ENCODE results near the gene IRAK2. TPM values are rescaled to one million over a fixed set of nuclear protein-coding genes. Genes with fewer than 3 reads are reported as not detected.

IRAK2 gene
- total RNA-seq, 1 donor: 4.8 TPM

GRCh38 chr3:10187290-10187876, 22.7 kb downstream of the IRAK2 start:
- no peak for DNase-seq (ENCODE audit: low read depth in 2 of 3, low spot score in 2 of 3)

- DNase-seq (ENCODE audit: low read depth in 2 of 3, low spot score in 2 of 3): no peak
Measured at GRCh38 chr3:10187944-10188343, 23.2 kb downstream of the IRAK2 start.

GRCh38 chr3:10188804-10189556, 24.3 kb downstream of the IRAK2 start:
- no peak for DNase-seq (ENCODE audit: low read depth in 2 of 3, low spot score in 2 of 3)

- DNase-seq (ENCODE audit: low read depth in 2 of 3, low spot score in 2 of 3): peak in 2 of 3 donors; percentile 89 to 96
Measured at GRCh38 chr3:10189557-10190354, 25.0 kb downstream of the IRAK2 start.

- DNase-seq (ENCODE audit: low read depth in 2 of 3, low spot score in 2 of 3): no peak
Measured at GRCh38 chr3:10192953-10193691, 28.4 kb downstream of the IRAK2 start.

- no peak for DNase-seq (ENCODE audit: low read depth in 2 of 3, low spot score in 2 of 3)
Measured at GRCh38 chr3:10193692-10194327, 29.1 kb downstream of the IRAK2 start.

- no peak for DNase-seq (ENCODE audit: low read depth in 2 of 3, low spot score in 2 of 3)
Measured at GRCh38 chr3:10194328-10195071, 29.8 kb downstream of the IRAK2 start.

GRCh38 chr3:10195366-10196089, 30.8 kb downstream of the IRAK2 start:
- no peak for DNase-seq (ENCODE audit: low read depth in 2 of 3, low spot score in 2 of 3)

GRCh38 chr3:10196389-10197052, 31.8 kb downstream of the IRAK2 start:
- DNase-seq (ENCODE audit: low read depth in 2 of 3, low spot score in 2 of 3): no peak

GRCh38 chr3:10198226-10198625, 33.5 kb downstream of the IRAK2 start:
- no peak for DNase-seq (ENCODE audit: low read depth in 2 of 3, low spot score in 2 of 3)

GRCh38 chr3:10198761-10199649, 34.3 kb downstream of the IRAK2 start:
- peak; percentile 55 to 78 (median 69) for DNase-seq (ENCODE audit: low read depth in 2 of 3, low spot score in 2 of 3)

DNA sequence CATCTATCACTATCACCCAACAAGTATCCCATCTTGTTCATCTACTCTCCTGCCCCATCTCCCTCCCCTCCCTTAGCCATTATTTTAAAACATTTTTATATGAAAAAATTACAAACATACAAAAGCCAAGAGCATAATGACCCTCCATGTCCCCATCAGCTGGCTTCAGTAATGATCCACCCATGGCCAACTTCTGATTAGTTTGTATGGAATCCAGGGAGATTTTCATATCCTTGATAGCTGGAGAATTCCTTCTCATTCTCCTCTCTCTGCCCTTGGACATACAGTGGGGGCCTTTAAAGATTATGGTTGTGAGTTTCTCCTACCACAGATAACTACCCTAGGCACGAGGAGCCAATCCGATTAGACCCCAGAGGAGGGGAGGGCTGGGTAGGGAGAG, 40.2 kb downstream of the IRAK2 start:
- DNase-seq (ENCODE audit: low read depth in 2 of 3, low spot score in 2 of 3): no peak

DNA sequence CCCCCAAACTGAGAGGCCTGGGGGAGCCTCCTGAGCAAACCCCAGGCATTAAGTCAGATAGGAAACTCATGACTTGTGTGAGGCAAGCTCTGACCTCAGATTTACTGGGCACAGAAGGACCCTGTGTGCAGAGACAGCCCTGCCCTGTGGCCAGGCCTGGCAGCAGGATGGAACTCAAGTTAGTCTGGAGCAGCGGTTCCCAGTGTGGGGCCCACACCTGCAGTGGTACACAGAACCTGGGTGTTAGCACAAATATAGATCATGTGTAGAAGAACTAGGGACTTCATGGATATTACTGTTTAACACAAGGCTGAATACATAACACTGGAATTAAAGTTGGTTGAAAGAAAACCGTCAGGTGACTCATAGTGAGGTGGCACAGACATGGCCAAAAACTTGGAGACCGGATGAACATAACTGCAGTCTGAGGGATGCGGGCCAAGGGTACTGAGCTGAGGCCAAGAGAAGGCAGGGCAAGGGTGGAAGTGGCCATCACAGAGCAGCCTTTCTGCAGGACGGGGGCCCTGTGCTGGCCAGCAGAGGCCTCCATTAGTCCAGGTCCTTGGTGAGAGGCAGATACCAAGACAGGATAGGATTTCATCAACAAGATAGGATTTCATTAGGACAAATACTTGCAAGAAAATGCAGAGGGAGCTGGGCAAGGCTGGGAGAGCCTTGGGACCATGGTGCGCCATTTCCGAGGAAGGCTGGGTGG, 40.9 kb downstream of the IRAK2 start:
- no peak for DNase-seq (ENCODE audit: low read depth in 2 of 3, low spot score in 2 of 3)

DNA sequence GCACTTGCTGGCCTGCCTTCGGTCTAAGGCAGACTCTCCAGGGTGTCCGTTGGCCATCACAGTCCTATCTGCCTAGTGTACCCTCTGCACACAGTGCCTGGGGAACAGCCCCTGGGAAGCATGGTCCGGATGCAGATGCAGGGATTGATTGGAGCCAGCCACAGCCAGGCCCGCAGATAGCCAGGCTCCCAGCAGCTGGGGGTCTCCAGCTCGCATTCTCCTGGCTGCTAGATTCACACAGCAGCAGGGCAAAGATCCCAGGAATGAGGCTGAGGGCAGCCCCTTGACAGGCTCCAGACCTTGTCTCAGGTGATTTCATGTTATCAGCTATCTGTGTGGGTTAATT, 41.4 kb downstream of the IRAK2 start:
- no peak for DNase-seq (ENCODE audit: low read depth in 2 of 3, low spot score in 2 of 3)

DNA sequence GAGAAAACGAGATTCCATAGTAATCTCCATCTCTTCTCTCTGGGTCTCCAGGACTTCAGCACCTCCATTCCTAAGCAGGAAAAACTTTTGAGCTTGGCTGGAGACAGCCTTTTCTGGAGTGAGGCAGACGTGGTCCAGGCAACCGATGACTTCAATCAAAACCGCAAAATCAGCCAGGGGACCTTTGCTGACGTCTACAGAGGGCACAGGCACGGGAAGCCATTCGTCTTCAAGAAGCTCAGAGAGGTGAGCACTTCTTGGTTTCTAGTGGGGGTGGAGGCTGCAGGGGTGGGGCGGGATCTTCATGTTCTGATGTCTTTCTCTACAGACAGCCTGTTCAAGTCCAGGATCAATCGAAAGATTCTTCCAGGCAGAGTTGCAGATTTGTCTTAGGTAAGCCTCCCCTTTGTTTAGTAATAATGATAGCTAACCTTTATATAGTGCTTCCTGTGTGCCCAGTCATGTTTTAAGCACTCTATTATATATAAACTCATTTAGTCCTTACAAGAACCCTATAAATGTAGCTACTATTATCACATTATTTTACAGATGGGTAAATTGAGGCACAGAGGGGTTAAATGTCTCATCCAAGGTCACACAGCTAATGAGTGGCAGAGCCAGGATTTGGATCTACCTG, 48.6 kb downstream of the IRAK2 start:
- no peak for DNase-seq (ENCODE audit: low read depth in 2 of 3, low spot score in 2 of 3)

DNA sequence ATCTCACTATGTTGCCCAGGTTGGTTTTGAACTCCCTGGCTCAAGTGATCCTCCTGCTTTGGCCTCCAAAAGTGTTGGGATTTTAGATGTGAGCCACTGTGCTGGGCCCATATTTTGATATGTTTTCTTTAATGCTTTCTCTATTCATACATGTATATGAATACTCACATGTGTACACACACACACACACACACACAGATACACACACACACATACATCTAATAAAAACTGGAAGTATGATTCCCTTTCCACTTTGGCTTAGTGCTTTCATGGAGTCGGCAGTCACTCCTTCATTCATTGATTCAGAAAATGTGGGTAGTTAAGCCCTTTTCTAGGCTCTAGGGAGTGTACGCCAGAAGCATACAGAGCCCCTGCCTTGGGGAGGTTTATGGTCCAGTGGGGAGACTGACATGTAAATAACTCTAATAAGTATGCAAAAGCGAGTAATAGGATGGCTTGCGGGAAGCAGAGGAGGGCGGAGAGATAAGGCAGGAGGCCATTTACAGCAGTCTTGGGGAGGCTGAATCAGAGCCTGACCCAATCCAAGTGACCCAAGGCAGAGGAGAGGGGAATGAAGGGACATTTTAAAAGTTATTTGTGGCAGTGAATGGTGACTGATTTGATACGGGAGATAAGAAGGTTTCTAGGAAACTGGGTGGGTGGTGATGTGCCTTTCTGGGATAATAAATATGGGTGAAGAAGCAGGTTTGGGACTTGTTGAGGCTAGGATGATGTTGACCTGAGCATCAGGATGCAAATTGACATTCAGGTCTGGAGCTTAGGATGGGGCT, 51.1 kb downstream of the IRAK2 start:
- DNase-seq (ENCODE audit: low read depth in 2 of 3, low spot score in 2 of 3): no peak

Measured in hematopoietic multipotent progenitor cell (in vitro differentiated cells).